ENCODE data around the gene MVB12B.
"Not testable (repeated sequence)": the region's sequence is repeated elsewhere in the genome, so short reads cannot be mapped to it uniquely, and the experiment has no call there.

MVB12B gene

GRCh38 chr9:126326228-126327005, at the start of gene MVB12B:
TSS of gene MVB12B (plus strand) at chr9:126326829. CDS start at chr9:126326930, 101 bp downstream.
- DNase-seq, result peak; percentile 53

- no peak for DNase-seq
Observed at GRCh38 chr9:126283799-126284465, 42.7 kb upstream of the MVB12B start.

- not testable (repeated sequence) for DNase-seq
Observed at GRCh38 chr9:126285652-126286051, 41.0 kb upstream of the MVB12B start.

- DNase-seq, result no peak
Observed at GRCh38 chr9:126287166-126287866, 39.3 kb upstream of the MVB12B start.

- no peak for DNase-seq
Observed at GRCh38 chr9:126290871-126291270, 35.8 kb upstream of the MVB12B start.

GRCh38 chr9:126291925-126292324, 34.7 kb upstream of the MVB12B start:
- DNase-seq, result no peak

GRCh38 chr9:126292736-126293521, 33.7 kb upstream of the MVB12B start:
- DNase-seq, result no peak

GRCh38 chr9:126293522-126293889, 33.1 kb upstream of the MVB12B start:
- no peak for DNase-seq

- DNase-seq, result no peak
Observed at GRCh38 chr9:126294331-126295081, 32.1 kb upstream of the MVB12B start.

GRCh38 chr9:126295082-126295477, 31.5 kb upstream of the MVB12B start:
- DNase-seq, result no peak

- no peak for DNase-seq
Observed at GRCh38 chr9:126295516-126295915, 31.1 kb upstream of the MVB12B start.

- no peak for DNase-seq
Observed at GRCh38 chr9:126295936-126296600, 30.6 kb upstream of the MVB12B start.

GRCh38 chr9:126296687-126297086, 29.9 kb upstream of the MVB12B start:
- DNase-seq, result no peak

- no peak for DNase-seq
Observed at GRCh38 chr9:126297661-126298060, 29.0 kb upstream of the MVB12B start.

- DNase-seq, result no peak
Observed at GRCh38 chr9:126298063-126298801, 28.4 kb upstream of the MVB12B start.

- no peak for DNase-seq
Observed at GRCh38 chr9:126299706-126300276, 26.8 kb upstream of the MVB12B start.

- DNase-seq, result no peak
Observed at GRCh38 chr9:126301196-126301595, 25.4 kb upstream of the MVB12B start.

GRCh38 chr9:126301985-126302603, 24.5 kb upstream of the MVB12B start:
- peak; percentile 46 for DNase-seq

- DNase-seq, result no peak
Observed at GRCh38 chr9:126302730-126303129, 23.9 kb upstream of the MVB12B start.

- no peak for DNase-seq
Observed at GRCh38 chr9:126303488-126303887, 23.1 kb upstream of the MVB12B start.

All from activated CD4-positive, alpha-beta T cell treated with anti-CD3 and anti-CD28 coated beads, Interleukin-2, amount 50 U/mL, for 1 hour (primary cell).